HL-60/S4 treated with retinoic acid at 250 ng/mL for 4 days and 3 days (cell line): ENCODE measurements around the gene TNFRSF17.
"Not testable (repeated sequence)": the region's sequence is repeated elsewhere in the genome, so short reads cannot be mapped to it uniquely, and the experiment has no call there.

Experiments used
- in situ Hi-C: fragments of 300-500 bp; cut with MboI; formaldehyde crosslinking; loops from 2 replicates; pipeline ENCODE4 v1.7.0; 2022; ENCODE audit warnings: low sequenced_read_pairs

Gene TNFRSF17

GRCh38 chr16:11964761-11965551, at the start of gene TNFRSF17:
Gene TNFRSF17 (plus strand): TSS chr16:11965210. CDS start chr16:11965325, 115 bp downstream.
- in situ Hi-C loops: no loop called here

- in situ Hi-C loops: no loop called here
Observed at GRCh38 chr16:11915644-11916523, 49.1 kb upstream of the TNFRSF17 start, which contains the start of gene GSPT1. Gene GSPT1 (minus strand): TSS chr16:11915956. CDS start chr16:11915720, 236 bp downstream.

- in situ Hi-C loops: no loop called here
Observed at GRCh38 chr16:11916524-11917285, 48.3 kb upstream of the TNFRSF17 start.

GRCh38 chr16:11924046-11924445, 41.0 kb upstream of the TNFRSF17 start:
- in situ Hi-C loops: not testable (repeated sequence)

- in situ Hi-C loops: not testable (repeated sequence)
Observed at GRCh38 chr16:11927350-11927749, 37.7 kb upstream of the TNFRSF17 start.

- in situ Hi-C loops: not testable (repeated sequence)
Observed at GRCh38 chr16:11941945-11942344, 23.1 kb upstream of the TNFRSF17 start, which contains the start of gene NPIPB2. Gene NPIPB2 (minus strand): TSS chr16:11942045. CDS start chr16:11942045, 0 bp downstream.

- in situ Hi-C loops: no loop called here
Observed at GRCh38 chr16:11946433-11946832, 18.6 kb upstream of the TNFRSF17 start.

GRCh38 chr16:11948819-11949218, 16.2 kb upstream of the TNFRSF17 start:
- in situ Hi-C loops: no loop called here

- in situ Hi-C loops: no loop called here
Observed at GRCh38 chr16:11949527-11949926, 15.5 kb upstream of the TNFRSF17 start.

- in situ Hi-C loops: no loop called here
Observed at GRCh38 chr16:11950388-11950787, 14.6 kb upstream of the TNFRSF17 start.

GRCh38 chr16:11953576-11953975, 11.4 kb upstream of the TNFRSF17 start:
- in situ Hi-C loops: not testable (repeated sequence)

GRCh38 chr16:11955713-11956123, 9.3 kb upstream of the TNFRSF17 start:
- in situ Hi-C loops: no loop called here

GRCh38 chr16:11956558-11956957, 8.5 kb upstream of the TNFRSF17 start:
- in situ Hi-C loops: no loop called here

GRCh38 chr16:11957591-11958395, 7.2 kb upstream of the TNFRSF17 start:
- in situ Hi-C loops: no loop called here

GRCh38 chr16:11962457-11962856, 2.6 kb upstream of the TNFRSF17 start:
- in situ Hi-C loops: not testable (repeated sequence)

- in situ Hi-C loops: not testable (repeated sequence)
Observed at GRCh38 chr16:11962978-11963377, 2.0 kb upstream of the TNFRSF17 start.

- in situ Hi-C loops: no loop called here
Observed at GRCh38 chr16:11963706-11964105, 1.3 kb upstream of the TNFRSF17 start.

GRCh38 chr16:11966173-11966572, 1.2 kb downstream of the TNFRSF17 start:
- in situ Hi-C loops: no loop called here

GRCh38 chr16:11967195-11967911, 2.3 kb downstream of the TNFRSF17 start:
- in situ Hi-C loops: no loop called here
